K562 (cell line): ENCODE results near the gene C22orf39. TPM values are rescaled to one million over a fixed set of nuclear protein-coding genes. Genes with fewer than 3 reads are reported as not detected.

ENCODE experiments used
- ATAC-seq: fragments of 200-7000 bp; cut with Tn5 transposase; 3 replicates; pipeline ENCODE4 v1.9.1; 2020; ENCODE audit warnings: moderate library complexity
- BruUV-seq: library from RNA; stranded (reverse); fragments of 400-500 nt; replicated peaks from 2 replicates; lab custom pipeline; 2021; lab: Mats Ljungman, UMichigan
- CTCF ChIA-PET: fragments of 300-600 bp; formaldehyde crosslinking; extraction: SDS; loops from one replicate; lab custom pipeline; 2021; ENCODE audit warnings: low intra/inter-chr PET ratio; lab: Yijun Ruan, JAX
- POLR2A ChIA-PET: fragments of 300-600, 350-650 bp; sonication (Branson Sonifier 250); formaldehyde crosslinking; extraction: SDS; loops from one replicate; lab custom pipeline; 2021; ENCODE audit warnings: antibody characterized with exemption, inconsistent platforms; lab: Yijun Ruan, JAX
- DNase-seq, 4 experiments: peaks; one replicate each; pipeline versions ENCODE4 v3.0.0 to v3.0.0-alpha.2; 2011 to 2018; ENCODE audit warnings: low spot score in 3 of 4, mixed read lengths in 3 of 4; ENCODE audit errors: extremely low read depth in 1 of 4
- FAIRE-seq: peaks from 2 replicates; lab custom pipeline; 2011; peaks lifted over from hg19 to GRCh38; lab: Jason Lieb, UNC
- H2AFZ ChIP-seq: 2 replicates; pipeline ENCODE4 v1.6.0; 2011; ENCODE audit warnings: low read depth, low read length, control low read depth, inconsistent platforms
- H3K27ac ChIP-seq: fragments of 200-600 bp; 3 replicates; pipeline ENCODE4 v1.8.0; 2011; ENCODE audit warnings: low read depth, mild to moderate bottlenecking, control low read depth, inconsistent platforms, low read length, moderate library complexity, mixed read lengths; ENCODE audit errors: extremely low read depth
- H3K27me3 ChIP-seq, 2 experiments: fragments of 300-600 bp in 1 of 2; 2 replicates in 1 of 2; 3 replicates in 1 of 2; pipeline versions ENCODE4 v1.6.0 to v1.8.0; 2011; ENCODE audit warnings: inconsistent platforms in 2 of 2, low read length in 2 of 2, mild to moderate bottlenecking in 1 of 2, mixed read lengths in 1 of 2, moderate library complexity in 1 of 2; ENCODE audit not compliant: control insufficient read depth in 2 of 2, insufficient read depth in 2 of 2
- H3K36me3 ChIP-seq: fragments of 300-600 bp; 3 replicates; pipeline ENCODE4 v1.8.0; 2011; ENCODE audit warnings: mild to moderate bottlenecking, low read length, inconsistent platforms; ENCODE audit not compliant: control insufficient read depth, insufficient read depth
- H3K4me1 ChIP-seq, 2 experiments: fragments of 200-600 bp in 1 of 2; replicated peaks in 1 of 2; 2 replicates in 1 of 2; 3 replicates in 1 of 2; pipeline versions ENCODE4 v1.5.1 to v1.8.0; 2011; ENCODE audit warnings: inconsistent platforms in 2 of 2, low read length in 2 of 2, mild to moderate bottlenecking in 1 of 2, mixed read lengths in 1 of 2, moderate library complexity in 1 of 2; ENCODE audit not compliant: control insufficient read depth in 2 of 2, insufficient read depth in 2 of 2
- H3K4me2 ChIP-seq: 2 replicates; pipeline ENCODE4 v1.6.1; 2011; ENCODE audit warnings: low read length, control low read depth, inconsistent platforms, mixed read lengths; ENCODE audit not compliant: insufficient read depth
- H3K4me3 ChIP-seq: fragments of 200-600 bp; sonication (generic), shearing (Covaris generic); 2 replicates; pipeline ENCODE4 v1.5.1; 2016; ENCODE audit warnings: control low read depth, inconsistent platforms
- H3K79me2 ChIP-seq: fragments of 200-600 bp; 3 replicates; pipeline ENCODE4 v1.8.0; 2011; ENCODE audit warnings: low read length, inconsistent platforms; ENCODE audit not compliant: control insufficient read depth, insufficient read depth
- H3K9ac ChIP-seq, 2 experiments: 2 replicates each; pipeline versions ENCODE4 v1.6.0 to v1.6.1; 2011; ENCODE audit warnings: low read depth in 2 of 2, low read length in 2 of 2, control low read depth in 1 of 2, inconsistent platforms in 1 of 2, mild to moderate bottlenecking in 1 of 2, mixed read lengths in 1 of 2; ENCODE audit not compliant: insufficient read depth in 1 of 2
- H3K9me1 ChIP-seq: one replicate; pipeline ENCODE4 v1.6.0; 2011; ENCODE audit warnings: inconsistent platforms, mild to moderate bottlenecking, low read length, moderate library complexity; ENCODE audit not compliant: control insufficient read depth, insufficient read depth
- H3K9me3 ChIP-seq: replicated peaks from 2 replicates; pipeline ENCODE4 v1.5.1; 2011; ENCODE audit warnings: low read depth, low read length, inconsistent platforms; ENCODE audit not compliant: control insufficient read depth, insufficient read depth
- H4K20me1 ChIP-seq: replicated peaks from 2 replicates; pipeline ENCODE4 v1.6.1; 2011; ENCODE audit warnings: low read length, inconsistent platforms, mixed read lengths; ENCODE audit not compliant: control insufficient read depth, insufficient read depth
- ATF7 ChIP-seq: fragments of 450-650 bp; IDR thresholded peaks from 2 replicates; pipeline ENCODE4 v1.7.1; 2014; ENCODE audit warnings: mild to moderate bottlenecking, moderate library complexity
- ESRRA ChIP-seq: fragments of 450-650 bp; IDR thresholded peaks from 2 replicates; pipeline ENCODE4 v1.6.1; 2014; ENCODE audit warnings: low read depth, mild to moderate bottlenecking, moderate library complexity, borderline replicate concordance
- HMGXB4 ChIP-seq: sonication (generic); formaldehyde crosslinking; IDR thresholded peaks from 2 replicates; pipeline ENCODE4 v1.8.1; 2023; ENCODE audit warnings: mild to moderate bottlenecking, missing genetic modification reagents
- HOXB6 ChIP-seq: fragments of 250-450 bp; sonication (Bioruptor Pico); IDR thresholded peaks from 2 replicates; pipeline ENCODE4 v1.5.1; 2022; ENCODE audit warnings: mild to moderate bottlenecking, borderline replicate concordance
- MLLT1 ChIP-seq, 2 experiments: fragments of 450-650 bp; IDR thresholded peaks; 2 replicates each; pipeline ENCODE4 v1.6.1; 2016
- MYNN ChIP-seq, 2 experiments: sonication (generic); formaldehyde crosslinking in 1 of 2; IDR thresholded peaks; 2 replicates each; pipeline versions ENCODE4 v1.5.0 to v1.6.1; 2016 to 2020; ENCODE audit warnings: antibody characterized with exemption in 1 of 2, missing genetic modification reagents in 1 of 2
- NCOA2 ChIP-seq, 2 experiments: fragments of 450-650 bp; IDR thresholded peaks; 2 replicates each; pipeline ENCODE4 v1.6.1; 2018; ENCODE audit warnings: mild to moderate bottlenecking in 2 of 2, moderate library complexity in 1 of 2; ENCODE audit not compliant: partially characterized antibody in 2 of 2
- RBM17 ChIP-seq: fragments of 200-400 bp; formaldehyde crosslinking; IDR thresholded peaks from 2 replicates; pipeline ENCODE4 v1.6.1; 2017; ENCODE audit warnings: low read depth, mild to moderate bottlenecking, low read length, borderline replicate concordance
- SRF ChIP-seq, 2 experiments: fragments of 250-450, 450-650 bp in 1 of 2; sonication (Bioruptor Pico) in 1 of 2; sonication (generic) in 1 of 2; formaldehyde crosslinking; IDR thresholded peaks; 2 replicates each; pipeline versions ENCODE4 v1.5.0 to v1.5.1; 2020 to 2022; ENCODE audit warnings: mild to moderate bottlenecking in 1 of 2, missing genetic modification reagents in 1 of 2
- TEAD1 ChIP-seq, 2 experiments: fragments of 450-650 bp in 1 of 2; sonication (generic) in 1 of 2; formaldehyde crosslinking; IDR thresholded peaks; 2 replicates each; pipeline versions ENCODE4 v1.4.0 to v1.8.0; 2020 to 2022; ENCODE audit warnings: mild to moderate bottlenecking in 2 of 2, missing genetic modification reagents in 1 of 2
- TGIF2 ChIP-seq: sonication (generic); formaldehyde crosslinking; IDR thresholded peaks from 2 replicates; pipeline ENCODE4 v1.8.1; 2022; ENCODE audit warnings: mild to moderate bottlenecking, missing genetic modification reagents, moderate library complexity
- THRB ChIP-seq: fragments of 450-650 bp; formaldehyde crosslinking; conservative IDR thresholded peaks from 2 replicates; pipeline ENCODE4 v1.4.0; 2022; ENCODE audit warnings: mild to moderate bottlenecking, missing genetic modification characterization
- YY1 ChIP-seq, 3 experiments: IDR thresholded peaks; 2 replicates each; pipeline ENCODE4 v1.6.1; 2011; ENCODE audit warnings: low read length in 2 of 3, mild to moderate bottlenecking in 2 of 3, moderate library complexity in 2 of 3, borderline replicate concordance in 1 of 3, control low read depth in 1 of 3, low read depth in 1 of 3; ENCODE audit not compliant: insufficient read depth in 3 of 3, insufficient replicate concordance in 2 of 3, control insufficient read depth in 1 of 3, insufficient read length in 1 of 3; ENCODE audit errors: extremely low read depth in 1 of 3
- WGBS: fragments of 100-300 bp; shearing (Covaris generic); methylation state at CpG from one replicate; pipeline ENCODE4 v1.1.6; 2016; ENCODE audit warnings: low coverage, mixed read lengths; ENCODE audit not compliant: insufficient coverage; ENCODE audit errors: missing lambda C conversion rate; 5-methylcytosine and 5-hydroxymethylcytosine counted together
- in situ Hi-C: fragments of 300-500 bp; cut with MboI; formaldehyde crosslinking; loops from 4 replicates; pipeline ENCODE4 v1.15.0; 2018; ENCODE audit warnings: inconsistent platforms, mixed read lengths
- intact Hi-C: fragments of 100-400 bp; cut with micrococcal nuclease; formaldehyde crosslinking; loops from 2 replicates; pipeline ENCODE4 v1.14.2; 2022
- polyA plus RNA-seq, 8 experiments: library from polyadenylated mRNA; depleted of rRNA in 4 of 8; stranded (reverse) in 5 of 8; unstranded in 3 of 8; fragments of >200 nt; fragmentation: Nextera tagmentation in 2 of 8; fragmentation: Illumina TruSeq in 1 of 8; extraction: Ambion mirVana in 2 of 8; extraction: Trizol in 1 of 8; gene quantifications; 2 replicates each; pipeline versions ENCODE4 v1.2.1 to v1.2.3, GENCODE V29; 2011 to 2014; ENCODE audit warnings: inconsistent platforms in 1 of 8, missing spikeins in 1 of 8
- total RNA-seq, 7 experiments: library from RNA; depleted of rRNA in 6 of 7; stranded (reverse); fragments of >200 nt in 6 of 7; fragmentation: Illumina TruSeq in 2 of 7; extraction: Trizol in 2 of 7; gene quantifications; 2 replicates each; pipeline versions ENCODE4 v1.2.1 to v1.2.3, GENCODE V29; 2011 to 2021; ENCODE audit warnings: low replicate concordance in 1 of 7

C22orf39 gene
- total and polyA plus RNA-seq, 9 of the 15 experiments (the other 6 are each of a cell fraction or from before 2014, with no cell fraction given), result 20.4 to 139 (median 66.8) TPM

GRCh38 chr22:19497245-19497644 lies 49.7 kb upstream of the C22orf39 start:
- no peak overlapping the region for H2AFZ ChIP-seq
- no peaks in the 10 kb centered on the region for H3K27me3 ChIP-seq
- H3K4me3 ChIP-seq, result no peak overlapping the region
- H3K79me2 ChIP-seq, result no peaks in the 10 kb centered on the region
- ChIA-PET POLR2A (interaction anchor here (0.6 to 5.1 kb wide), 12 partner anchors 9 to 133 kb away, joined by 3 to 46 read pairs (median 8); partner anchors contain the start of genes CDC45 and UFD1), CTCF (interaction anchor here (0.7 to 3.1 kb wide), 3 partner anchors 79 to 221 kb away, joined by 3 to 27 read pairs (median 3); no protein-coding TSS in a partner anchor)
- no peaks in the 10 kb centered on the region for H3K9me3 ChIP-seq
- H3K27ac ChIP-seq, result no peak overlapping the region
- no peaks in the 10 kb centered on the region for H3K9me1 ChIP-seq
- WGBS, result 52% methylated on average over 3 of the region's 3 CpGs
- BruUV-seq, result no TSS peak
- H3K36me3 ChIP-seq, result peaks cover 100% of the 10 kb centered on the region
- H4K20me1 ChIP-seq, result no peaks in the 10 kb centered on the region; the same call in 1 of the 2 replicates
- in situ Hi-C loops, result no loop called here
- no peak overlapping the region for H3K4me2 ChIP-seq
- intact Hi-C loops, result no loop called here
- DNase-seq (peak; percentile 75 to 81 (median 76)), ATAC-seq (peak; percentile 45), FAIRE-seq (peak; percentile 26)
- H3K9ac ChIP-seq, result peak overlapping the region in 1 of 2 experiments; percentile 12; a peak in 1 of 4 replicates
- no peaks in the 10 kb centered on the region; a peak in 2 of 5 replicates for H3K4me1 ChIP-seq
- TF ChIP-seq NCOA2 (IDR thresholded peaks at IDR 0.05; ENCODE audit: partially characterized antibody in 2 of 2), result no peak
- no peak; a peak in 1 of 4 replicates for TF ChIP-seq SRF (CRISPR knock-in tag; IDR thresholded peaks at IDR 0.05)
- no peak for TF ChIP-seq TGIF2
- peak; percentile 40; the same call in 1 of the 2 replicates for TF ChIP-seq ATF7
- TF ChIP-seq MLLT1 (IDR thresholded peaks at IDR 0.05), result no peak
- TF ChIP-seq ESRRA, result no peak
- TF ChIP-seq MYNN (IDR thresholded peaks at IDR 0.05), result 0 out of 2 replicates have a peak, but pooled peaks have one; percentile 9
- TF ChIP-seq MYNN (CRISPR knock-in tag; IDR thresholded peaks at IDR 0.05), result no peak
- TF ChIP-seq HMGXB4 (CRISPR knock-in tag), result no peak
- no peak for TF ChIP-seq RBM17
- 0 out of 2 replicates have a peak, but pooled peaks have one; percentile 41 for TF ChIP-seq THRB
- TF ChIP-seq YY1 (IDR thresholded peaks at IDR 0.05; ENCODE audit: borderline replicate concordance in 1 of 3, control insufficient read depth in 1 of 3, extremely low read depth in 1 of 3, insufficient read depth in 3 of 3, insufficient read length in 1 of 3, insufficient replicate concordance in 2 of 3, low read depth in 1 of 3, low read length in 2 of 3), result peak in 1 of 3 experiments; percentile 15
- TF ChIP-seq TEAD1 (CRISPR knock-in tag; IDR thresholded peaks at IDR 0.05), result peak in 1 of 2 experiments; percentile 72; a peak in 2 of 4 replicates
- TF ChIP-seq HOXB6 (CRISPR knock-in tag), result 0 out of 2 replicates have a peak, but pooled peaks have one; percentile 53
